Gastroesophageal sphincter (tissue), 3 donors: ENCODE measurements around the gene APEX2.
A peak's percentile ranks its signal among the peaks of the same experiment; 100 is the strongest.

Experiments used
- CTCF ChIP-seq, 4 experiments: fragments of 200-600 bp in 2 of 4; fragments of 450-650 bp in 2 of 4; sonication (generic) in 1 of 4; IDR thresholded peaks; one replicate each; pipeline ENCODE4 v1.5.1; 2017 to 2019; ENCODE audit warnings: antibody characterized with exemption in 4 of 4, mild to moderate bottlenecking in 2 of 4, moderate library complexity in 2 of 4
- EP300 ChIP-seq: sonication (generic); formaldehyde crosslinking; IDR thresholded peaks from one replicate; pipeline ENCODE4 v1.6.1; 2017; ENCODE audit warnings: antibody characterized with exemption, mild to moderate bottlenecking
- POLR2A ChIP-seq, 2 donors: fragments of 450-650 bp; IDR thresholded peaks; one replicate each; pipeline ENCODE4 v1.6.1; 2017; ENCODE audit warnings: antibody characterized with exemption in 2 of 2, mild to moderate bottlenecking in 2 of 2, moderate library complexity in 1 of 2

DNA sequence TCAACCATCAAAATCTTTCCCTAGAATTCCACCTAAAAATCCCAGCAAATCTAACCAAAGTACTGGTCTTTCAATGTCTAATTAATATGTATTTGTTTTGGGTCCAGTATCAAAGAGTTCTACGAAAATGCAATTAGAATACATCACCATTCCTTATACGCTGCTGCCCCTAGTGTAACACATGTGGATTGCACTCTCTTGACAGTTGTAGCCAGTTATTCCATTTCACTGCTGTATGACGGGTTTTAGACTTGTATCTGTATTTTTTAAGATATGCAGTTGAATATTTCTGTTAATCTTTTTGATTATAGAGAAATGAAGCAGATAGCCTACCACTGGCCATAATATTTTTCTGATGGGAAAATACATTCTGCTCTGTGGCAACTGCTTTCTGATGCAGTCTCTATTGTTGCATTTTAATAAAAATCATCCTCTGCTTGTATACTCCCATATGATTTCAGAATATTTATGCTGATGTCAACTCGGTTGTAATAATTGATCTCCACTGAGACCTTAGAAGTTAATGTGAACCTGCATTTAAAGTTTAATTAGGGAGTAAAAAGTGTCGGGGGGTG is 57.6 kb downstream of the APEX2 start:
- TF ChIP-seq CTCF (IDR thresholded peaks at IDR 0.05) (peak; percentile 38 to 77 (median 62)), POLR2A (IDR thresholded peaks at IDR 0.05) (no peak), EP300 (no peak)
